T-helper 1 cell treated with Interleukin-12 subunit alpha and Interleukin-12 subunit beta and Interleukin-4 antibody, amounts not matched to agents 30 μg/mL and 1 μg/mL, for 36 hours (primary cell): ENCODE measurements around the gene GRIK5.
"Not testable (repeated sequence)": the region's sequence is repeated elsewhere in the genome, so short reads cannot be mapped to it uniquely, and the experiment has no call there.

Source experiments
- H3K27ac Mint-ChIP-seq: one replicate; pipeline ENCODE4 v1.8.0; 2021; ENCODE audit warnings: mild to moderate bottlenecking, mixed read lengths
- H3K27me3 Mint-ChIP-seq: one replicate; pipeline ENCODE4 v1.8.0; 2021; ENCODE audit warnings: low read depth, mixed read lengths
- H3K36me3 Mint-ChIP-seq: one replicate; pipeline ENCODE4 v1.8.0; 2021; ENCODE audit warnings: low read depth, mixed read lengths
- H3K4me1 Mint-ChIP-seq: one replicate; pipeline ENCODE4 v1.8.0; 2021; ENCODE audit warnings: low read depth, mixed read lengths
- H3K4me3 Mint-ChIP-seq: one replicate; pipeline ENCODE4 v1.8.0; 2021; ENCODE audit warnings: mild to moderate bottlenecking, moderate library complexity, mixed read lengths
- H3K9me3 Mint-ChIP-seq: one replicate; pipeline ENCODE4 v1.8.0; 2021; ENCODE audit warnings: mixed read lengths

Gene GRIK5

DNA sequence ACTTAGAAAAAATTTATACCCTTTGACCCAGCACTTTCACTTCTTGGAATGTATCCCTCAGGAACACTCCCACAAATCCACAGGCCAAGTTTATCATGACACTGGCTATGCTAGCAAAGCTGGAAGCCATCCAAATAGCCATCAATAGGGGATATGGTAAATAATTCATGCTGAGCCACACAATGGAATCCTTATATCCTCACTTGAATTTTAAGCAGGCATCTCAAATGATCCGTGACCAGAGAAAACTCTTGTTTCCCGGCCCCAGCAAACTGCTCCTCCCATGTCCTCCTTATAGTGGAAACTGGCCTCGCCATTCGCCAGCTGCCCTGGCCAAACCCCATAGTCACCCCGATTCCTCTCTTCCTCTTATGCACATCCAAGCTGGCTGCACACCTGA, 37.6 kb downstream of the GRIK5 start:
- Mint-ChIP-seq H3K27ac (no peak overlapping the region), H3K27me3 (peaks cover 4% of the 10 kb centered on the region), H3K4me3 (no peak overlapping the region), H3K36me3 (no peaks in the 10 kb centered on the region), H3K4me1 (peaks cover 5% of the 10 kb centered on the region), H3K9me3 (no peaks in the 10 kb centered on the region)

DNA sequence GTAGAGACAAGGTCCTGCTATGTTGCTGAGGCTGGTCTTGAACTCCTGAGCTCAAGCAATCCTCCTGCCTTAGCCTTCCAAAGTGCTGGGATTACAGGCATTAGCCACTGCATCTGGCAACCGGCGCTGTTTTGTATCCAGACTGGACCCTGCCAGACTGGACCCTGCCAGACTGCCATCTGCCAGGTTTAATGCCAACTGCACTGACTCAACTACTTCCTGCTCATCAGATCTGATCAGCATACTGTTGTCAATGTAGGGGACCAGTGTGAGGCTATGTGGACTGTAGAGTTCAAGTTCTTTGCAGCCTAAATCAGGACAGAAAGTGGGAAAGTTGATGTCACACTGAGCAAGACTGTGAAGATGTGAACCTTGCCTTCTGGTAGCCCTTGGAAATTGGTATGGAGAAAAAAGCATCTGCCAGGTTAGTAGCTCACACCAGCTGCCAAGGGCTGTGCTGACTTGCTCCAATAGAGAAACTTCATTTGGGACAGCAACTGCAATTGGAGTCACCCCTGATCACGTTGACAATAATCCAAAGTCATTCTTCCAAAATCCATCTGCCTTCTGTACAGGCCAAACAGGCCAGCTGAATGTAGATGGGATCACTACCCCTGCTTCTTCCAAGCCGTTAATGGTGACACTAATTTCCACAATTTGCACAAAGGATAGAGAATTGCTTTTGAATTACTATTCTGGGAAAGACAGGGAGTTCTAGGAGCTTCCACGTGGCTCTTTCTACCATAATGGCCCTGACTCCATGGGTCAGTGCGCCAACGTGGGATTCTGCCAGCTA, 39.2 kb downstream of the GRIK5 start:
- no peak overlapping the region for H3K4me3 Mint-ChIP-seq
- no peak overlapping the region for H3K27ac Mint-ChIP-seq
- no peaks in the 10 kb centered on the region for H3K36me3 Mint-ChIP-seq
- H3K4me1 Mint-ChIP-seq = peaks cover 5% of the 10 kb centered on the region
- H3K9me3 Mint-ChIP-seq = no peaks in the 10 kb centered on the region
- peaks cover 4% of the 10 kb centered on the region for H3K27me3 Mint-ChIP-seq

- Mint-ChIP-seq H3K27ac (no peak overlapping the region), H3K4me3 (no peak overlapping the region), H3K9me3 (no peaks in the 10 kb centered on the region), H3K4me1 (no peaks in the 10 kb centered on the region), H3K36me3 (no peaks in the 10 kb centered on the region), H3K27me3 (peaks cover 4% of the 10 kb centered on the region)
These were observed 41.4 kb downstream of the GRIK5 start for GRCh38 chr19:42028304-42029216.

GRCh38 chr19:42024622-42025111, 45.3 kb downstream of the GRIK5 start:
- H3K9me3 Mint-ChIP-seq = no peaks in the 10 kb centered on the region
- H3K4me3 Mint-ChIP-seq = no peak overlapping the region
- H3K27me3 Mint-ChIP-seq = no peaks in the 10 kb centered on the region
- no peak overlapping the region for H3K27ac Mint-ChIP-seq
- no peaks in the 10 kb centered on the region for H3K36me3 Mint-ChIP-seq
- no peaks in the 10 kb centered on the region for H3K4me1 Mint-ChIP-seq

DNA sequence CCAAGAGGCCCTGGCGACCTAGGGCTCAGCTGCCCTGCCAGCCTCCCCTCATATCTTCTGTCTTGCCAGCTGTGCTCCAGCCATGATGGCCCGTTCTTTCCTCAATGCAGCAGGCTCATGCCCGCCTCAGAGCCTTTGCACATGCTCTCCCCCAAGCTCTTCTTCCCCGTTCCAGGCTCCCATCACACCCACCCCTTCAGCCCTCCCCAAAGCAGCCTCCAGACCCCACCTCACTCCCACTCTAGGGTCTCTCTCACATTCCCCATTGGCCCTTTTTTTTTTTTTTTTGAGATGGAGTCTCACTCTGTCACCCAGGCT, 46.1 kb downstream of the GRIK5 start:
- H3K27me3 Mint-ChIP-seq = no peaks in the 10 kb centered on the region
- no peaks in the 10 kb centered on the region for H3K36me3 Mint-ChIP-seq
- H3K4me1 Mint-ChIP-seq = no peaks in the 10 kb centered on the region
- no peak overlapping the region for H3K4me3 Mint-ChIP-seq
- H3K9me3 Mint-ChIP-seq = no peaks in the 10 kb centered on the region
- H3K27ac Mint-ChIP-seq = no peak overlapping the region

- Mint-ChIP-seq H3K36me3 (no peaks in the 10 kb centered on the region), H3K4me3 (no peak overlapping the region), H3K27ac (no peak overlapping the region), H3K27me3 (no peaks in the 10 kb centered on the region), H3K9me3 (no peaks in the 10 kb centered on the region), H3K4me1 (no peaks in the 10 kb centered on the region)
These were observed 46.7 kb downstream of the GRIK5 start for GRCh38 chr19:42023121-42023942.

DNA sequence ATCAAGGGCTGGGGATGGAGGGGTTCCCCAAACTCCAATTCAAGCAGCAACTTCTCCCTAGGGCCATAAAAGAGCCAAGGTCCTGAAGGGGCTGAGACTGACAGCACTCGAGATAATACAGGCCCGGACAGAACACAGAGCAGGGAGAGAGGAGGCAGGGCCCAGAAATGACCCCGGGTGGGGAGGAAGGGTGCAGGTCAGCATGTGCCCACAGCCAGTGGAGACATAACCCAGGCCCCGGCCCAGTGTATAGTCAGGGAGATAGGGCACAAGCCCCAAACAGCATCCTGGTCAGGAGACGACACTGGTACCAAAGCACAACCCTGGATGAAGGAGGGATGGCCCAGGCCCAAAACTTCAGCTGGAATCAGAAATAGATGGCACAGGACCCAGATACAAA, 47.4 kb downstream of the GRIK5 start:
- Mint-ChIP-seq H3K27ac (no peak overlapping the region), H3K36me3 (no peaks in the 10 kb centered on the region), H3K4me1 (no peaks in the 10 kb centered on the region), H3K9me3 (no peaks in the 10 kb centered on the region), H3K27me3 (no peaks in the 10 kb centered on the region), H3K4me3 (no peak overlapping the region)

GRCh38 chr19:42021185-42021584, 48.8 kb downstream of the GRIK5 start:
- H3K36me3 Mint-ChIP-seq = no peaks in the 10 kb centered on the region
- H3K9me3 Mint-ChIP-seq = no peaks in the 10 kb centered on the region
- H3K4me1 Mint-ChIP-seq = no peaks in the 10 kb centered on the region
- no peak overlapping the region for H3K27ac Mint-ChIP-seq
- H3K27me3 Mint-ChIP-seq = no peaks in the 10 kb centered on the region
- no peak overlapping the region for H3K4me3 Mint-ChIP-seq

DNA sequence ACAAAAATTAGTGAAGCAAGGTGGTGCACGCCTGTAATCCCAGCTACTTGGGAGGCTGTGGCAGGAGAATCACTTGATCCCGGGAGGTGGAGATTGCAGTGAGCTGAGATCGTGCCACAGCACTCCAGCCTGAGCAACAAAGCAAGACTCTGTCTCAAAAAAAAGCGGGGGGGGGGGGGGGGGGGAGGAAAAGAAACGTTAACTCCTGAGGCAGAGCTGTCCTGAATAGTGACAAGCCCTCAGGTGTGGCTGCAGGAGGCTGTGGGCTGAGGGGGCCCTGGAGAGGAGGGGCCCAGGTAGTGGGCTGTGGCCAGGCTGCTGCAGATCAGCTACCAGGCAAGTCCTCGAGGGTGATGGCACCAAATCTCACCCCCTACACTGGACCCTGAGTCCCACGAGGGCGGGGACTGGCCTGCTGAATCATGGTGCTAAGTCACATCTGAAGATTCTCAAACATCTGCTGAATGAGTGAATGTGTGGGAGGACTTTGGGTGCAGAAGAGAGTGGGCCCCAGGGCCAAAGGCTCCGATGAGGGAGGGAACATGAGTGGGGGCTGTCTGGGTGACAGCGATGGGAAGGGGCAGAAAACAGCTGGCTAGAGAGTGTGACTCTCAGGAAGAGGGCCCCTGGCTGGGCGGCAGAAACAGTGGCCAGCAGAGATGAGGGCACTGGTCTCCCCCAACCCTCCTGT, 51.4 kb downstream of the GRIK5 start:
- Mint-ChIP-seq H3K27me3 (peaks cover 4% of the 10 kb centered on the region), H3K36me3 (no peaks in the 10 kb centered on the region), H3K4me3 (no peak overlapping the region), H3K9me3 (no peaks in the 10 kb centered on the region), H3K27ac (no peak overlapping the region), H3K4me1 (no peaks in the 10 kb centered on the region)

- Mint-ChIP-seq H3K9me3 (no peaks in the 10 kb centered on the region), H3K36me3 (no peaks in the 10 kb centered on the region), H3K4me1 (no peaks in the 10 kb centered on the region), H3K4me3 (no peak overlapping the region), H3K27me3 (peaks cover 4% of the 10 kb centered on the region), H3K27ac (no peak overlapping the region)
These were observed 53.0 kb downstream of the GRIK5 start for GRCh38 chr19:42017040-42017439.

- not testable (repeated sequence) for H3K27ac Mint-ChIP-seq, H3K4me1 Mint-ChIP-seq, H3K27me3 Mint-ChIP-seq, H3K4me3 Mint-ChIP-seq, H3K36me3 Mint-ChIP-seq, H3K9me3 Mint-ChIP-seq
These were observed 57.3 kb downstream of the GRIK5 start for GRCh38 chr19:42012747-42013146.

GRCh38 chr19:42010245-42011126, 59.5 kb downstream of the GRIK5 start:
- H3K4me3 Mint-ChIP-seq = no peak overlapping the region
- H3K4me1 Mint-ChIP-seq = no peaks in the 10 kb centered on the region
- H3K36me3 Mint-ChIP-seq = no peaks in the 10 kb centered on the region

GRCh38 chr19:42006569-42006968, 63.4 kb downstream of the GRIK5 start:
- H3K9me3 Mint-ChIP-seq = no peaks in the 10 kb centered on the region
- H3K4me1 Mint-ChIP-seq = peaks cover 2% of the 10 kb centered on the region
- peaks cover 9% of the 10 kb centered on the region for H3K27me3 Mint-ChIP-seq
- no peak overlapping the region for H3K4me3 Mint-ChIP-seq
- H3K36me3 Mint-ChIP-seq = no peaks in the 10 kb centered on the region
- no peak overlapping the region for H3K27ac Mint-ChIP-seq

More at GRCh38 chr19:42010245-42011126, 59.5 kb downstream of the GRIK5 start:
- no peak overlapping the region for H3K27ac Mint-ChIP-seq
- peaks cover 4% of the 10 kb centered on the region for H3K27me3 Mint-ChIP-seq
- H3K9me3 Mint-ChIP-seq = no peaks in the 10 kb centered on the region
